HUDEP-2 (cell line): ENCODE results near the gene GALR1.

Experiments
- DNase-seq, 76 experiments: peaks; one replicate each; lab custom pipeline; 2025; ENCODE audit not compliant: unreplicated experiment in 76 of 76; lab: John Stamatoyannopoulos, UW

Gene GALR1

GRCh38 chr18:77316641-77317040 lies 67.0 kb downstream of the GALR1 start:
- DNase-seq, result no peak

GRCh38 chr18:77320971-77321559 lies 71.4 kb downstream of the GALR1 start:
- DNase-seq, result no peak

- DNase-seq, result peak in 13 of 76 experiments; percentile 2 to 73 (median 22)
These were observed 72.5 kb downstream of the GALR1 start for GRCh38 chr18:77321823-77322805.

GRCh38 chr18:77323640-77324299 lies 74.1 kb downstream of the GALR1 start:
- DNase-seq, result no peak
